GM19351 (cell line): ENCODE measurements around the gene SGTB.
"Not testable (repeated sequence)": the region's sequence is repeated elsewhere in the genome, so short reads cannot be mapped to it uniquely, and the experiment has no call there.

Source experiments
- ATAC-seq: cut with Tn5 transposase; IDR thresholded peaks from one replicate; pipeline ENCODE4 v1.9.1; 2021; ENCODE audit warnings: mild to moderate bottlenecking, moderate library complexity; ENCODE audit not compliant: unreplicated experiment

Gene SGTB

GRCh38 chr5:65734921-65735320 lies 13.0 kb upstream of the SGTB start:
- no peak for ATAC-seq

GRCh38 chr5:65734196-65734775 lies 12.4 kb upstream of the SGTB start:
- ATAC-seq = not testable (repeated sequence)

GRCh38 chr5:65732046-65732445 lies 10.1 kb upstream of the SGTB start:
- ATAC-seq = not testable (repeated sequence)

- no peak for ATAC-seq
Measured at GRCh38 chr5:65730910-65731309, 9.0 kb upstream of the SGTB start.

GRCh38 chr5:65728218-65728617 lies 6.3 kb upstream of the SGTB start:
- ATAC-seq = no peak

- ATAC-seq = no peak
Measured at GRCh38 chr5:65727491-65728156, 5.7 kb upstream of the SGTB start.

GRCh38 chr5:65722575-65723403 lies 880 bp upstream of the SGTB start:
- ATAC-seq = peak; percentile 14

GRCh38 chr5:65721050-65721719 lies 724 bp downstream of the SGTB start:
- ATAC-seq = peak; percentile 25

- ATAC-seq = no peak
Measured at GRCh38 chr5:65718576-65719310, 3.2 kb downstream of the SGTB start.

GRCh38 chr5:65708145-65708544 lies 13.8 kb downstream of the SGTB start:
- ATAC-seq = no peak

- ATAC-seq = no peak
Measured at GRCh38 chr5:65707663-65708062, 14.2 kb downstream of the SGTB start.

GRCh38 chr5:65704621-65705239 lies 17.2 kb downstream of the SGTB start:
- no peak for ATAC-seq

- no peak for ATAC-seq
Measured at GRCh38 chr5:65702036-65702435, 19.9 kb downstream of the SGTB start.

GRCh38 chr5:65699338-65699737 lies 22.6 kb downstream of the SGTB start:
- peak; percentile 75 for ATAC-seq

- ATAC-seq = no peak
Measured at GRCh38 chr5:65696892-65697291, 25.0 kb downstream of the SGTB start.

- no peak for ATAC-seq
Measured at GRCh38 chr5:65695896-65696295, 26.0 kb downstream of the SGTB start.

GRCh38 chr5:65695162-65695755 lies 26.6 kb downstream of the SGTB start:
- no peak for ATAC-seq

GRCh38 chr5:65693121-65693520 lies 28.8 kb downstream of the SGTB start:
- no peak for ATAC-seq

- no peak for ATAC-seq
Measured at GRCh38 chr5:65682148-65682547, 39.8 kb downstream of the SGTB start.

- not testable (repeated sequence) for ATAC-seq
Measured at GRCh38 chr5:65676056-65676455, 45.9 kb downstream of the SGTB start.
